NCI-H1092 treated with DMSO at 0.1 percent for 48 hours (cell line): ENCODE measurements around the gene PPP2R3B.
"Not testable (repeated sequence)": the region's sequence is repeated elsewhere in the genome, so short reads cannot be mapped to it uniquely, and the experiment has no call there.

ENCODE experiments used
- DNase-seq: peaks from one replicate; lab custom pipeline; 2025; lab: John Stamatoyannopoulos, UW

The PPP2R3B gene, protein sequence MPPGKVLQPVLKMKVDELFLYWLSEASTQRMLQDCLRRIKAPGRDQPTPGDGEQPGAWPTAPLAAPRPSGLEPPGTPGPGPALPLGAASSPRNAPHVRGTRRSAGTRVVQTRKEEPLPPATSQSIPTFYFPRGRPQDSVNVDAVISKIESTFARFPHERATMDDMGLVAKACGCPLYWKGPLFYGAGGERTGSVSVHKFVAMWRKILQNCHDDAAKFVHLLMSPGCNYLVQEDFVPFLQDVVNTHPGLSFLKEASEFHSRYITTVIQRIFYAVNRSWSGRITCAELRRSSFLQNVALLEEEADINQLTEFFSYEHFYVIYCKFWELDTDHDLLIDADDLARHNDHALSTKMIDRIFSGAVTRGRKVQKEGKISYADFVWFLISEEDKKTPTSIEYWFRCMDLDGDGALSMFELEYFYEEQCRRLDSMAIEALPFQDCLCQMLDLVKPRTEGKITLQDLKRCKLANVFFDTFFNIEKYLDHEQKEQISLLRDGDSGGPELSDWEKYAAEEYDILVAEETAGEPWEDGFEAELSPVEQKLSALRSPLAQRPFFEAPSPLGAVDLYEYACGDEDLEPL

DNA sequence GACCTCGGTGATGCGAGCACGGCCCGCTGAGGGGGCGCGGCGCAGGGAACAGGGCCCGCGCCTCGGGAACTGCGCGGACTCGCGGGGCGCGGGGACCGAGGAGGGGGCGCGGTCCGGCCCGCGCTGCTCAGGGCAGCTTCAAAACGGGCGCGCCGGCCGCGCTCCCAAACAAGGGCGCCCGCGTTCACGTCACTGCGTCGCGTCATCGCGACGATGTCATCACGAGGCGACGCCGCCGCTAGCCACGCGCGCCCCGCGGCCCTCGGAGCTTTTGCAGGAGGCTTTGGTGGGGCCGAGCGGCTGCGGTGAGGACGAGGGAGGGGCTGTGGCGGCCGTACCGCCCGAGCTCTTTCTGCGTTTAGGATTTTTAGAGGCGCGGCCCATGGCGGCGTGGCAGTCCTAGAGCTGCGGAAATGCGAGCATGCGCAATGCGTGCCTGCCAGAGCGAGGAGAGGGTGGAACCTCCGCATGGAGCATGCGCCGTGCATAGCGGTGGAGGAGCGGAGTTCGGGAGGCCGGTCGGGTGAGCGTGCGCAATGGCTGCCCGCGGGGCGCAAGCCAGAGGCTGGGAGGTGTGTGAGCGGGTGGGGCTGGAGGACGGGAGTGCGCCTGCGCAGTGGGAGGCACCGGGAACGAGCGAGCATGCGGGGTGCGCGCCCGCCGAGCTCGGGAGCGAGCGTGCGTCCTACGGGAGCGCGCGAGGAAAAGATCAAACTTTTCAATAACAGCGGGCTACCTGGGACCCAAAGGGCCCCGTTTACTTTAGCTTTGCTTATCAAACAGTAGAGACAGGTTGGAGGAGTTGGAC, at the start of gene PPP2R3B:
Gene PPP2R3B (minus strand): TSS at position 140 of the 808 bp plus-strand sequence. CDS start 216 bp downstream, outside the sequence.
- DNase-seq = no peak

DNA sequence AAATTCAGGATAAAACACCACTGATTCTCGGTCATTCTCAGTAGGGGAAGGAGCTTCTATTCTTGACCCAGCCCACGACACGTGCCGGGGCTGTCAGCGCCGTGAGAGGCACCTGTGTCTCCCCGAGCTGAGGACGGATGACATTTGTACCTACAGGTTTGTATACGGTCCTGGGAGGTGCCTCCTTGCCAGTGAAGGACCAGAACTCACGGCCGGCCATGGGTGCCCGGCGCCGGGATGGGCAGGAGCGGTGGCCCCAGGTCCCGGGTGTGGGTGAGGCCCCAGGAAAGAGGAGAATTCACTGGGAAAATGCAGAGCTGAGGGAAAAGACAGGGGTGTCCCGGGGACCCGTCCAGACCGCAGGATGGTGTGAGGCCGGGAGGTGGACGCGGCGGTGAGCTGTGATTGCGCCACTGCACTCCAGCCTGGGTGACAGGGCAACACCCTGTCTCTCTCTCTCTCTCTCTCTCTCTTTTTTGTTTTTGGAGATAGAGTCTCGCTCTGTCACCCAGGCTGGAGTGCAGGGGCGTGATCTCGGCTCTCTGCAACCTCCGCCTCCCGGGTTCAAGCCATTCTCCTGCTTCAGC, 48.9 kb upstream of the PPP2R3B start:
- no peak for DNase-seq

DNA sequence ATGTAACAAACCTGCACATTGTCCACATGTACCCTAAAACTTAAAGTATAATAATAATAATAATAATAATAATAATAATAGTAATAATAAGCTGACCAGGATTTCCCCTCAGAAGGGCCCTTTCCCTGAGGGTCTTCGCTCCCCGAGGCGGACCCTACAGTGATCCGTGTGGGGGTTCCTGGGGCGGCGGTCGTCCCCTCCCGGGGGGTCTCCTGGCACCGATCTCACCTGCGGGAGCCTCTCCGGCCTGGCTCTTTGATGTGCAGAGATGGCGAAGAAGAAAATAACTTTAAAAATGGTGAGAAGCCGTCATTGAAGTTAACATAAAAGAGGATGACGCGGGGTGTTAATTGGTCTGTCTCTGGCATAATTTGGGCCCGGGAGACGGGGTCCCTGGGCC, 48.2 kb upstream of the PPP2R3B start:
- DNase-seq = no peak

DNA sequence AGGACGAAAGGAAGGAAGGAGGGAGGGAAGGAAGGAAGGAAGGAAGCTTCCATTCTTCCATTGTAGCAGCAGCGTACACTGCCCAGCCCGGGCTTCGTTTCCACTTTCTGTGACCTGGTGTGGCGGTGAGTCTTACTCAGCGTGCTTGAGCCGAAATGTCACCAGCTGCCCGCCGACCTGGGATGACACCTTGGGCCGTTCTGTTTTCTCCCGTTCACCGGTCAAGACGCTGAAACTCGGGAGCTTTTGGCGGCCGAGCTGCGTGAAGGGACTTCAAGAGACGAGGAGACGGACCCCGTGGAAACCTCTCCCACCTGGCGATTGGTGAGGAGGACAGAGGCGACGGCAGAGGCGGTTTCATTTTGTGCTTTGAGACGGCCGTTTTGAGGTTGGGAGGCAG, 47.1 kb upstream of the PPP2R3B start:
- DNase-seq = no peak

DNA sequence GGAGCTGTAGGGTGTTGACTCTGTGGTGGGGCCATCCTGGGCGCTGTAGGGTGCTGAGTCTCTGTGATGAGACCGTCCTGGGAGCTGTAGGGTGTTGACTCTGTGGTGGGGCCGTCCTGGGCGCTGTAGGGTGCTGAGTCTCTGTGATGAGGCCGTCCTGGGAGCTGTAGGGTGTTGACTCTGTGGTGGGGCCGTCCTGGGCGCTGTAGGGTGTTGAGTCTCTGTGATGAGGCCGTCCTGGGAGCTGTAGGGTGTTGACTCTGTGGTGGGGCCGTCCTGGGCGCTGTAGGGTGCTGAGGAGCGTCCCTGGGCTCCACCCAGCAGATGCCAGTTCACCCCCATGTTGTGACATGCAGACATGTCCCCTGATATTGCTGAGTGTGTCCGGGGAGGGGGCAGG, 46.0 kb upstream of the PPP2R3B start:
- not testable (repeated sequence) for DNase-seq

DNA sequence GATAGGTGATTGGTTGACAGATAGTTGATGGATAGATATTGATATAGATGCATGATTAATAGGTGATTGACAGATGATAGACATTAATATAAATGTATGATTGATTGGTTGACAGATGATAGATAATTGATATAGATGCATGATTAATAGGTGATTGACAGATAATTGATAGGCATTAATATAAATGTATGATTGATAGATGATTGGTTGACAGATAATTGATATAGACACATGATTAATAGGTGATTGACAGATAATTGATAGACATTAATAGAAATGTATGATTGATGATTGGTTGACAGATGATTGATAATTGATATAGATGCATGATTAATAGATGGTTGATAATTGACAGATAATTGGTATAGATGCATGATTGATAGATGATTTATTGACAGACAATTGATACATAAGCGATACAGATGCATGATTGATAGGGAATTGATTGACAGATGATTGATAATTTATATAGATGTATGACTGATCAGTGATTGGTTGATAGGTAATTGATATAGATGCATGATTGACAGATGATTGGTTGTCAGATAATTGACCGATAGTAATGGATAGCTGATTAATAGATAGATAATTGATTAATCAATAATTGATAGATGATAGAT, 44.9 kb upstream of the PPP2R3B start:
- no peak for DNase-seq

DNA sequence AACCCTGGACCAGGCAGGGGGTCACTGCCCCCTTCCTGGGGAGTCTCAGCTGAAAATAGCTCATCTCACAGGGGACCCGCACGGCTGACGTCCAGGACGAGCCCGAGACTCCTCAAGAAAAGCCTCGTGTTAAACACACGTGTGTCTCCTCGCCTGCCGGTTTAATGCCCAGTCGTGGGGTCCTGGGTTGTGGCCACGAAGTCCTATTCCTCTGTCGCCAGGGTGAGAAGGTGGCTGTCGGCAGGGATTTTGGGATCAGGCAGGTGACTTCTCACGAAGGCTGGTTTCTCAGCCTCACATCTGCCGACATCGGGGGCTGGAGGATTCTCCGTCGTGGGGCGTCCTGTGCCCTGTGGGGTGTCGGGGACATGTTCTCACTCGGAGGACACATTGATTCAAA, 44.3 kb upstream of the PPP2R3B start:
- DNase-seq = no peak

DNA sequence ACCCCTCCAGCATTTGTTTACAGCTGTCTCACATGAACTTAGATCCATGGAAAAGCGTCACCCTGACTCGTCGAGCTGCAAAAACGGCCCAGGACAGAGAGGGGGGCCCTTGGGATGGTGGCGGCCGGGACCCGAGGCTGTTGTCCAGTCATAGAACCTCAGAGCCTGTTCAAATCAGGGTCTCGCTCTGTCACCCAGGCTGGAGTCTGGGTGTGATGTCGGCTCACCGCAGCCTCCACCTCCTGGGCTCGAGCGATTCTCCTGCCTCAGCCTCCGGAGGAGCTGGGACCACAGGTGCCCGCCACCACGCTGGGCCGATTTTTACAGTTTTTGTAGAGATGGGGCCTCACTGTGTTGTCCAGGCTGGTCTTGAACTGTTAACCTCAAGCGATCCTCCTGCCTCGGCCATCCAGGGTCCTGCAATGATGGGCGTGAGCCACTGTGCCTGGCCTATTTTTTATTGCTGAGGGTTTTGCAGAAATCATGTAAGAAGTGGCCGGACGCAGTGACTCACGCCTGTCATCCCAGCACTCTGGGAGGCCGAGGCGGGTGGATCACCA, 42.6 kb upstream of the PPP2R3B start:
- DNase-seq = no peak

DNA sequence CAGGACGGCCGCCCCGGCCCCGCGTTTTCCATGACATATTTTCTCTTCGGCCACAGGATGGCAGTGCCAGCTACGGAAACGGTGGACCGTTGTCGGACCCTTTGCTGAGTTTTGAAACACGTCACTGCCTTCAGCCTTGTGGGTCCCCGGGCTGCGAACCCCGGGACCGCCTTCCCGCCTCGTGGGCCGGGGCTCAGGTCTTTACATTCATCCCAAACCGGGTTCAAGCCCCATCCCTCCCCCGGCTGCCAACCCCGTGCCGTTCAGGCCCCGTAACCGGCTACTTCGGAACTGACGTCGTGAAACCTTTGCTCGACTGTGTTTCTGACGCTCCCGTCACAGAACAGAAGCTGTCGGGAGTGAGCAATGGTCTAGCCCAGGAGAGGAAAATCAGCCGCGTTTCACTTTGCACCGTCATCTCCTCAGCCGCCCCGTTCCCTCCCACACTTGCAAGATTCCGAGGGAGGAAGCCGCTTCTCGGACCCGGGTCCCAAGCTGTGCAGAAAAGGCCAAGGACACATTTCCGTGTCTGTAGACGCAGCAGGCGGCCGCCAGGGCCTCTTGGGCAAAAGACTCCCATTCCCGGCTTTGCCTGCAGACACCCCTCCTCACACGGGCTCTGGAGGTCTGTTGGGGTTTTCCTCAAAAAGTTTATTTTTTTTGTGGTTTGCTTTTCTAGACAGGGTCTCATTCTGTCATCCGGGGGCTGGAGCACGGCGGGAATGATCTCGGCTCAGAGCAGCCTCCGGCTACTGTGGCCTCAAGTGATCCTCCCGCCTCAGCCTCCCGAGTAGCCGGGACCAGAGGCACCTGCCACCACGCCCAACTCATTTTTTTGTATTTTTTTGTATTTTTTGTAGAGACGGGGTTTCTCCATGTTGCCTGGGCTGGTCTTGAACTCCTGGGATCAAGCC, 41.4 kb upstream of the PPP2R3B start:
- no peak for DNase-seq

DNA sequence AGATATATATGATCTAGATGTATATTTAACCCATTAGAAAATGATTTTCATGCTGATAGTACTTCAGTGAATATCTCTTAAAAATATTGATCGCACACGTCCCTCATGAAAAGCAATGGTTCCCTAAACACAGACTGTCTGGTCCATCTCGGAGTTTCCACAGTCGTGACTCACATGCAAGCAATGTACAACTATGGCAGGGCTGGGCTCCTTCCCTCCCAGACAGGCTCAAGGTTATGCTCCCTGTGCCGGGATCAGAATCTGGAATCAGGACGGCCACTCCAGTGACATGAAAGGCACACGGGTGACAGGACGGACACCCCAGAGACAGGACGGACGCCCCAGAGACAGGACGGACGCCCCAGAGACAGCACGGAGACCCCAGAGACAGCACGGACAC, 40.2 kb upstream of the PPP2R3B start:
- DNase-seq = no peak

DNA sequence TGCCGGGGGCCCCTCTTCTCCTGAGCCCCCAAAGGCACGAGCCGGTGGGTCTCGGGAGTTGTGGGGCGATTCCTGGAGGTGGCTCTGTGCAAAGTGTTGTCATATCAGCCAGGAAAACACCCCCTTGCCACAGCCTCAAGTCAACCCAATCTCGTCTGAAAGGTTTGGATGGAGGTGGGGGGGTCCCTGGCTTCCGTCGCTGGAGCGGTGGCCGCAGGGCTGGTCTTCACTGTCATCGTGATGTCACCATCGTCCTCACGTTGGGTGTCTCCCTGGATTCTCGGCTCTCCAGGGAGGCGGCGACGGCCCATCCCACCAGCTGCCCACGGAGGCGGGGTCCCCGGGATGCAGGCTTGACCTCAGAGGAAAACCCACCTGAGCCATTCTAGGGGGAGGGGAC, 38.3 kb upstream of the PPP2R3B start:
- no peak for DNase-seq

DNA sequence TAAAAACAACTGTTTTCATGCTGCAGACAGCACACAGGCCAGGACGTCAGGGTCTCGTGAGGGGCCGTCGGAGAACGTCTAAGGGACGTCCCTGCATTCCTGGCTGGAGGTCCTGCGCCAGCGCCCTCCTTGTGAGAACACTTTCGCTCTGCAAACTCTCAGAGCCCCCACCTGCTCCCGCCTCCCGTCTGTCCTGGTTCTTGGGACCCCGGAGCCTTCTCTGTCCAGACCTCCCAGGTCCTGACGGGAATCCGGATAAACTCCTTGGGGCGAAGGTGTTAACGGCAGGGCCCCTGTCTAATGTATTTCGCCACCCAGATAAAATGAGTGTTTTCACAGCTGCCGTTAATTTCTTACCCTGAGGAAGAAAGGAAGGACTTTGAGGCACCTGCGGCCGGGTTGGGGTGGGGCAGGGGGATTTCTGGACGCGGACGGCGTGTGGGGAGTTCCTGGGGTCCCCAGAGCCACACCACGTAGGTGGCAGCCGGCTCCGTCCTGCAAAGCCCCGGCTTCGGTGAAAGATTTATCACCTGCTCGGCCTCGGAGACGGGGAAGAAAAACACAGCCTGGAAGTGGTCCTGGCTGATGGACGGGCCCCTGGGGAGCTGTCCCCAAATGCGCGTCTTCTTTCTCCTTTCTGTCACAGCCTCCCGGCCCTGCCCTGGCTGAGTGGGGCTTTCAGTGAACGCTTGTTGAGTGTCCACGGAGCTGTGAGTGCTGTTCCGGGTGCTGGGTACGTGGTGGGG, 35.1 kb upstream of the PPP2R3B start:
- DNase-seq = no peak

DNA sequence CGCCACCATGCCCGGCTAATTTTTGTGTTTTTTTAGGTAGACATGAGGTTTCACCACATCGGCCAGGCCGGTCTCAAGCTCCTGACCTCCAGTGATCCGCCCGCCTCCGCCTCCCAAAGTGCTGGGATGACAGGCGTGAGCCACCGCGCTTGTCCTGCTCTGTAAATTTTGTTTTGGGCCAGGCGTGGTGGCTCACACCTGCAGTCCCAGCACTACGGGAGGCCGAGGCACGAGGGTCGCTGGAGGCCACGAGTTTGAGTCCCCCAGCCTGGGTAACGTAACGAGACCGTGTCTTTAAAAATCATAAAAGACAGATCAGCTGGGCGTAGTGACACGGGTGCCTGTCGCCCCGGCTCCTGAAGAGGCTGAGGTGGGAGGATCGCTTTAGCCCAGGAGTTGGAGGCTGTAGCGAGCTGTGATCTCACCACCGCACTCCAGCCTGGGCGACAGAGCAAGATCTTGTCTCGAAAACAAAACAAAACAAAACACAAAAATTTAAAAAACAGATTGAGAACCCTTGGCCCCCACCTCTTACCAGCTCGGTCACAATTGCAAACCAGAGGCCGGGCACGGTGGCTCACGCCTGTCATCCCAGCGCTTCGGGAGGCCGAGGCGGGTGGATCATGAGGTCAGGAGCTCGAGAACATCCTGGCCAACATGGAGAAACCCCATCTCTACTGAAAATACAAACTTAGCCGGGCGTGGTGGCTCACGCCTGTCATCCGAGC, 34.0 kb upstream of the PPP2R3B start:
- no peak for DNase-seq

DNA sequence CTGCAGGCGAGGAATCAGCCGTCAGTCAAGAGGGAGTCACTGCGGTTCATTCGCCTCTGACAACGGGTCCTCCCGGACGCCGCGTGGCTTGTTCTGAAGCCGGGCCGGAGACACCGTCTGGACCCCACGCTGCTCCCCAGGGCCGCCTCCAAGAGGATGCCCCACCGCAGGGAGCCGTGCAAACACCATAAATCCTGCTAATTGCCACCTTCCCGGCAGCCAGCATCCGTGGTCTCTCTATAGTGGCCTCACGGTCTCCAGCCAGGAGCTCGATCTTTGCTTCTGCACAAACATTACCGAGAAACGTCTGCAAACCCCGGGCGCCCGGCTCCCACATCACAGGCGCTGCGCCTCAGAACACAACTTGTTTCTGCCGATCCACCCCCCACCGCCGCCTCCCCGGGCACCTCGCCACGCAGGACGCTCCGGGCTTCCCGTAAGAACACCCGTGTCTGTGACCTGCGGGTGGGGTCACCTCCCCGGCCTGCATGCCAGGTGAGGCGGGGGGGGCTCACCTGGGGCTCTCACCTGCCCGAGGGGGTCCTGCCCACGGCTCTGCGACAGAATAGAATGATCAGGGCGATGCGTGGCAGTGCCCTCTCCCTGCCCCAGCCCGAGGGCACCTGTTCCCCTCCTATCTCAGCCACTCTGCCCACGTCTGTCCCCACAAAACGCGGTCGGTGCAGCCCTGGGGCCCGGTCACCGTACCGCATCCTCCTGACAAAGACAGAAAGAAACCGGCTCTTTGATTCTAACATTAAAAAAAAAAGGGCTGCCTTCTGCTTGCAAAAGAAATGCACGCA, 32.4 kb upstream of the PPP2R3B start:
- peak; percentile 39 for DNase-seq

DNA sequence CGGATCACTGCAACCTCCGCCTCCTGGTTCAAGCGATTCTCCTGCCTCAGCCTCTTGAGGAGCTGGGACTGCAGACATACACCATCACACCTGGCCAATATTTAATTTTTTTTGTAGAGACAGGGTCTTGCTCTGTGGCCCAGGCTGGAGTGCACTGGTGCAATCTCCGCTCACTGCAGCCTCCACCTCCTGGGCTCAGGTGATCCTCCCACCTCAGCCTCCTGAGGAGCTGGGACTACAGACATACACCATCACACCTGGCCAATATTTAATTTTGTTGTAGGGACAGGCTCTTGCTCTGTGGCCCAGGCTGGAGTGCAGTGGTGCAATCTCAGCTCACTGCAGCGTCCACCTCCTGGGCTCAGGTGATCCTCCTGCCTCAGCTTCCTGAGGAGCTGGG, 28.8 kb upstream of the PPP2R3B start:
- DNase-seq = not testable (repeated sequence)

DNA sequence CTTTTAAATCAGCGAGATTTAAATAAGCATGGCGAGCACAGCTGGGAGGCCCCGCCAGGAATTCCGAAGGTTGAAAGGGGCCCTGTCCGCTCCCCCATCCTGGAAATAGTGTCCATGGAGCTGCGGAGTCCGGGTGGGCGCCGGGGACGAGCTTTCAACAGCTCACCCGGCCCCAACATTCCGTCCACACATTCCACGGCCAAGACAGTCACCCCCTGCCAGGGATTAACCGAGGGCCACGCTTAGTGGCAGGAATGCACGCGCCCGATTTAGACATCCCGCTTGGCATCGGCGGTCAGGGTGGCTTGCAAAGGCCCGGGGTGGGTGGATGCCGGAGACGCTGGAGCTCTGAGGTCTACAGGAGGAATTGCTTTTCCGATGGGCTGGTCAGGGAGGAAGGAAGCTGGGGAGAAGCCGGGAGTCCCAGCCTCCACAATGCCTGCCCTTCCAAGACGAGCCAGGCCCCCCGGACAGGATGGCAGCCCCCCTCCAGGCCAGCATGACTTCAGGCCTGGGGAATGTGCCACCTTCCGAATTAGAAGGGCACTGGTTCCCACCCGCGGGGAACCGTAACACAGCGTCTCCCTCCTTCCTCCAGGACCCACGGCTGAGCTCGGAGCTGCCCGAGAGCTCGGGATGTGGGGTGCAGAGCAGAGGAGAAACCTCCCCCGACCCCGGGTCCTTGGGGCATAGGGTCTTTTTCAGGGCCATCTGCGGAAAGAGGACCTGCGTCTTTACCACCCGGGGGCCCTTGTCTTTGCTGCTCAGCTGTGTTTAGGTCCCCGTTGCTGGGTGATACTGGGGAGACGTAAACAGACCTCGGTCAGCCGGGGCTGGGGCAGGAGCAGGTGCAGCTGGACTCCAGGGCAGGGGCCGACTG, 26.9 kb upstream of the PPP2R3B start:
- peak; percentile 14 for DNase-seq

DNA sequence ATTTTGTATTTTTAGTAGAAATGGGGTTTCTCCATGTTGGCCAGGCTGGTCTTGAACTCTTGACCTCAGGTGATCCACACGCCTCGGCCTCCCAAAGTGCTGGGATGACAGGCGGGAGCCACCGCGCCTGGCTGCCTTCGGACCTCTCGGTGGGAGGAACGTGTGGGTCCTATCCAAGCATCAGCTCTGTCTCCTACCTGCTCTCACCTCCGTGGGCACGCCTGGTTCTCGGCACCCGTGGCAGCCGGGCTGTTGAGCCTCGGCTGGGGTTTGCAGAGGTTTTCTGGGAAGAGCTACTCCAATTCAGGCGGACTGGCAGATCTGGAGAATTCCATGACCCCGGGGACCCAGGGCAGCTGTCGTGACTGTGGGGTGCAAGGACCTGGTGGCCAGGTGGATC, 23.6 kb upstream of the PPP2R3B start:
- DNase-seq = no peak
